CD14-positive monocyte (primary cell): ENCODE data around the gene IFNGR1. TPM values are rescaled to one million over a fixed set of nuclear protein-coding genes. Genes with fewer than 3 reads are reported as not detected.
A peak's percentile ranks its signal among the peaks of the same experiment; 100 is the strongest.

Source experiments
- DNase-seq, 3 donors: peaks; one replicate each; pipeline ENCODE4 v3.0.0-alpha.2; 2011 to 2022
- H2AFZ ChIP-seq: 2 replicates; pipeline ENCODE4 v1.6.0; 2012; ENCODE audit warnings: mild to moderate bottlenecking, low read depth, low read length, inconsistent platforms; ENCODE audit not compliant: insufficient read depth, poor library complexity, severe bottlenecking
- H3K27ac ChIP-seq, 2 donors: 1 replicate in 1 of 2; 2 replicates in 1 of 2; pipeline ENCODE4 v1.5.1; 2012 to 2013; ENCODE audit warnings: low read length in 2 of 2, control low read depth in 1 of 2, inconsistent platforms in 1 of 2, low read depth in 1 of 2, mild to moderate bottlenecking in 1 of 2
- H3K27me3 ChIP-seq, 2 donors: one replicate each; pipeline versions ENCODE4 v1.6.0 to v1.6.1; 2011 to 2013; ENCODE audit warnings: low read length in 2 of 2; ENCODE audit not compliant: control insufficient read depth in 2 of 2, insufficient read depth in 2 of 2
- H3K36me3 ChIP-seq, 2 donors: replicated peaks in 1 of 2; 1 replicate in 1 of 2; 2 replicates in 1 of 2; pipeline versions ENCODE4 v1.5.1 to v1.6.1; 2012 to 2013; ENCODE audit warnings: low read length in 2 of 2, control low read depth in 1 of 2, inconsistent platforms in 1 of 2, mild to moderate bottlenecking in 1 of 2; ENCODE audit not compliant: insufficient read depth in 2 of 2, control insufficient read depth in 1 of 2
- H3K4me1 ChIP-seq, 2 donors: 1 replicate in 1 of 2; 2 replicates in 1 of 2; pipeline versions ENCODE4 v1.5.1 to v1.6.1; 2012 to 2013; ENCODE audit warnings: low read length in 2 of 2, control low read depth in 1 of 2, inconsistent platforms in 1 of 2, mild to moderate bottlenecking in 1 of 2, moderate library complexity in 1 of 2; ENCODE audit not compliant: insufficient read depth in 2 of 2, control insufficient read depth in 1 of 2
- H3K4me2 ChIP-seq: replicated peaks from 2 replicates; pipeline ENCODE3; 2012; ENCODE audit warnings: low read length, moderate library complexity, mild to moderate bottlenecking; ENCODE audit not compliant: poor library complexity, severe bottlenecking; ENCODE audit errors: extremely low read depth
- H3K4me3 ChIP-seq, 3 experiments: fragments of 200-600 bp in 1 of 3; sonication (generic) in 1 of 3; replicated peaks in 1 of 3; 1 replicate in 2 of 3; 2 replicates in 1 of 3; pipeline ENCODE4 v1.5.1; 2011 to 2013; ENCODE audit warnings: low read length in 3 of 3, mild to moderate bottlenecking in 3 of 3, control low read depth in 2 of 3, low read depth in 2 of 3, inconsistent platforms in 1 of 3, moderate library complexity in 1 of 3
- H3K79me2 ChIP-seq: 2 replicates; pipeline ENCODE4 v1.6.0; 2012; ENCODE audit warnings: mild to moderate bottlenecking, control low read depth, inconsistent platforms, low read length, moderate library complexity; ENCODE audit not compliant: insufficient read depth
- H3K9ac ChIP-seq: 2 replicates; pipeline ENCODE4 v1.6.0; 2017; ENCODE audit warnings: low read length, mild to moderate bottlenecking; ENCODE audit not compliant: insufficient read depth, poor library complexity, severe bottlenecking
- H3K9me3 ChIP-seq, 2 donors: replicated peaks in 1 of 2; 1 replicate in 1 of 2; 2 replicates in 1 of 2; pipeline versions ENCODE4 v1.5.1 to v1.6.1; 2012 to 2013; ENCODE audit warnings: low read length in 2 of 2, control low read depth in 1 of 2; ENCODE audit not compliant: control insufficient read depth in 1 of 2, insufficient read depth in 1 of 2
- H4K20me1 ChIP-seq: 2 replicates; pipeline ENCODE4 v1.6.0; 2012; ENCODE audit warnings: mild to moderate bottlenecking, low read length, control low read depth, moderate library complexity; ENCODE audit not compliant: insufficient read depth
- H3K27ac Mint-ChIP-seq, 7 donors: one replicate each; pipeline ENCODE4 v1.8.0; 2020; ENCODE audit warnings: mild to moderate bottlenecking in 7 of 7, mixed read lengths in 7 of 7, moderate library complexity in 6 of 7, inconsistent platforms in 2 of 7
- H3K27me3 Mint-ChIP-seq, 3 donors: one replicate each; pipeline ENCODE4 v1.8.0; 2021 to 2022; ENCODE audit warnings: low read depth in 3 of 3, mild to moderate bottlenecking in 3 of 3, mixed read lengths in 3 of 3, moderate library complexity in 3 of 3, inconsistent platforms in 1 of 3
- H3K36me3 Mint-ChIP-seq, 2 donors: one replicate each; pipeline ENCODE4 v1.8.0; 2020; ENCODE audit warnings: mixed read lengths in 2 of 2, inconsistent platforms in 1 of 2, mild to moderate bottlenecking in 1 of 2
- H3K4me1 Mint-ChIP-seq: one replicate; pipeline ENCODE4 v1.8.0; 2020; ENCODE audit warnings: mild to moderate bottlenecking, mixed read lengths
- H3K4me3 Mint-ChIP-seq, 2 donors: one replicate each; pipeline ENCODE4 v1.8.0; 2020; ENCODE audit warnings: mild to moderate bottlenecking in 2 of 2, mixed read lengths in 2 of 2, moderate library complexity in 1 of 2
- H3K9me3 Mint-ChIP-seq, 7 donors: one replicate each; pipeline ENCODE4 v1.8.0; 2020 to 2022; ENCODE audit warnings: mixed read lengths in 7 of 7, mild to moderate bottlenecking in 6 of 7, moderate library complexity in 6 of 7, inconsistent platforms in 2 of 7
- CTCF ChIP-seq: fragments of 200-600 bp; IDR thresholded peaks from one replicate; pipeline ENCODE4 v1.8.0; 2022; ENCODE audit warnings: antibody characterized with exemption, mild to moderate bottlenecking
- WGBS: methylation state at CpG from one replicate; pipeline ENCODE4 v1.1.5; 2013; ENCODE audit warnings: missing lambda C conversion rate; ENCODE audit not compliant: insufficient coverage; 5-methylcytosine and 5-hydroxymethylcytosine counted together
- intact Hi-C, 2 donors: fragments of 100-400 bp; cut with micrococcal nuclease; formaldehyde crosslinking; loops; one replicate each; pipeline versions ENCODE4 v1.15.0 to v1.15.1; 2023
- polyA plus RNA-seq, 3 donors: library from polyadenylated mRNA; depleted of rRNA in 1 of 3; unstranded in 2 of 3; stranded (reverse) in 1 of 3; fragments of 300-500 nt in 2 of 3; fragments of >200 nt in 1 of 3; fragmentation: Illumina TruSeq in 2 of 3; gene quantifications; 1 replicate in 2 of 3; 2 replicates in 1 of 3; pipeline ENCODE4 v1.2.3, GENCODE V29; 2012 to 2021

The IFNGR1 gene
- polyA plus RNA-seq, 3 donors, result 204 to 372 (median 364) TPM

- Mint-ChIP-seq H3K27me3 (no peaks in the 10 kb centered on the region), H3K27ac (peak overlapping the region; percentile 53 to 86 (median 69)), H3K36me3 (peaks cover 2 to 13% of the 10 kb centered on the region in 2 donors), H3K4me3 (peak overlapping the region in 1 of 2 donors; percentile 69), H3K4me1 (peaks cover 62% of the 10 kb centered on the region), H3K9me3 (peaks cover 10 to 22% (median 20%) of the 10 kb centered on the region in 7 donors)
- H4K20me1 ChIP-seq, result no peaks in the 10 kb centered on the region
- H3K9me3 ChIP-seq, result peaks cover 9 to 11% of the 10 kb centered on the region in 2 donors
- peak overlapping the region in 1 of 2 donors; percentile 73 for H3K27ac ChIP-seq
- TF ChIP-seq CTCF, result no peak
- H3K4me1 ChIP-seq, result peaks cover 41 to 62% of the 10 kb centered on the region in 2 donors
- whole genome bisulfite sequencing, result 29% methylated on average over 3 of the region's 9 CpGs
- H3K9ac ChIP-seq, result no peak overlapping the region
- intact Hi-C loops, result no loop called here
- H3K79me2 ChIP-seq, result no peaks in the 10 kb centered on the region
- peak overlapping the region in 1 of 3 experiments; percentile 36 for H3K4me3 ChIP-seq
- H3K4me2 ChIP-seq, result peak overlapping the region; percentile 29
- H2AFZ ChIP-seq, result no peak overlapping the region
- no peaks in the 10 kb centered on the region for H3K27me3 ChIP-seq
- DNase-seq, result peak in 1 of 3 donors; percentile 22
- H3K36me3 ChIP-seq, result no peaks in the 10 kb centered on the region
Measured at GRCh38 chr6:137165375-137166246, 53.6 kb downstream of the IFNGR1 start.

GRCh38 chr6:137163732-137164318 is 55.4 kb downstream of the IFNGR1 start:
- Histone ChIP-seq H4K20me1 (no peaks in the 10 kb centered on the region), H3K36me3 (no peaks in the 10 kb centered on the region), H3K27me3 (no peaks in the 10 kb centered on the region), H3K9me3 (peaks cover 0 to 11% of the 10 kb centered on the region in 2 donors), H3K4me2 (no peak overlapping the region), H3K79me2 (no peaks in the 10 kb centered on the region), H3K27ac (no peak overlapping the region), H2AFZ (no peak overlapping the region), H3K4me3 (no peak overlapping the region), H3K9ac (no peak overlapping the region), H3K4me1 (peaks cover 41 to 62% of the 10 kb centered on the region in 2 donors)
- Mint-ChIP-seq H3K27ac (peak overlapping the region in 2 of 7 donors; percentile 52 to 66), H3K4me3 (no peak overlapping the region), H3K27me3 (peaks cover 0 to 3% (median 0%) of the 10 kb centered on the region in 3 donors), H3K4me1 (peaks cover 62% of the 10 kb centered on the region), H3K36me3 (peaks cover 1 to 9% of the 10 kb centered on the region in 2 donors), H3K9me3 (peaks cover 6 to 21% (median 13%) of the 10 kb centered on the region in 7 donors)
- WGBS, result 98% methylated on average over 10 of the region's 12 CpGs
- no peak for TF ChIP-seq CTCF
- no peak for DNase-seq
- intact Hi-C loops, result no loop called here
